Caki2 (cell line): ENCODE data around the gene MS4A1. TPM values are rescaled to one million over a fixed set of nuclear protein-coding genes. Genes with fewer than 3 reads are reported as not detected.
"Not testable (repeated sequence)": the region's sequence is repeated elsewhere in the genome, so short reads cannot be mapped to it uniquely, and the experiment has no call there.

Experiments used
- DNase-seq: peaks from one replicate; pipeline ENCODE4 v3.0.0-alpha.2; 2015; ENCODE audit warnings: low read depth
- in situ Hi-C: cut with HindIII; loops from 2 replicates; pipeline ENCODE4 v1.10.0; 2016; ENCODE audit warnings: low sequenced_read_pairs, low pct_unique_long_range_greater_than_20kb, mixed read lengths
- total RNA-seq: library from RNA; depleted of rRNA; stranded (reverse); fragments of >200 nt; shearing (Covaris generic); gene quantifications from 2 replicates; pipeline ENCODE4 v1.2.3, GENCODE V29; 2014; ENCODE audit warnings: low replicate concordance; rRNA removed

MS4A1 gene
- total RNA-seq: not detected in 2 replicates

DNA sequence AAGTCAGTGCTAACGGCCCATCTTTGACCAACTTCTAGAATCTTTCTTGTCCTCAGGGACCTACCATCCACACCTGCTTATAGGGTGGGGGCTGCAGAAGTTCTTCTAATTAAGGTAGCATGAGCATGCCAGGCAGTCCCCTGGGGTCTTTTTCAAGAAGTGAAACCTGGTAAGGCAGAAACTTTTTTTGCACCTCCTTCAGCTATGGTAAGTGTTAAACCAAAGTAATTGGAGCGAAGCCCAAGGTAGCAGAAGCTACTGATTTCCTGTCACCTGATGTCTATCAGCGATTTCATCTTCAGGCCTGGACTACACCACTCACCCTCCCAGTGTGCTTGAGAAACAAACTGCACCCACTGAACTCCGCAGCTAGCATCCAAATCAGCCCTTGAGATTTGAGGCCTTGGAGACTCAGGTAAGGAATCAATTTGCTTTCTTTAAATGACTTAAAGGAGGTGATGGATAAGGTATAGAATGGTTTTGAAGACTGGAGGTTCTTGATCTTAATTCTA, at the start of gene MS4A1:
TSS of gene MS4A1 (plus strand) at position 317 of the 512 bp plus-strand sequence. CDS start 6,528 bp downstream, outside the sequence.
- DNase-seq: no peak
- in situ Hi-C loops: no loop called here

DNA sequence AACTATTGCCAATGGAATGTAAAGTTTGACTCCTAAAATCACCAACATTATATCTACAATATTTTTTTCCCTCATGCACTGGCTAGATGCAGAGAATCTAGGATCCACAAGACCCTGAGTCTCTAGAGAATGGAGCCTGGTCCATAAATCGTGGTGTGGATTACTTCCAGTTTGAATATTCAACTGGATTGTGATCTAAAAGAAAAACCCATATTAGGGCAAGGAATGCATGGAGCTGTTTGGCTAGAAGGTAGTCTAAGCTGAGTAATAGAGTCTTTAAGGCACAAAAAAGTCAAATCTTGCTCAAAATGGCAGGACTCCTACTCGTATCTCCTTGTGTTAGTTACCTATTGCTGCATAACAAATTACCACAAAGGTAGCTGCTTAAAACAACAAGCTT, 35.6 kb upstream of the MS4A1 start:
- no peak for DNase-seq
- in situ Hi-C loops: no loop called here

DNA sequence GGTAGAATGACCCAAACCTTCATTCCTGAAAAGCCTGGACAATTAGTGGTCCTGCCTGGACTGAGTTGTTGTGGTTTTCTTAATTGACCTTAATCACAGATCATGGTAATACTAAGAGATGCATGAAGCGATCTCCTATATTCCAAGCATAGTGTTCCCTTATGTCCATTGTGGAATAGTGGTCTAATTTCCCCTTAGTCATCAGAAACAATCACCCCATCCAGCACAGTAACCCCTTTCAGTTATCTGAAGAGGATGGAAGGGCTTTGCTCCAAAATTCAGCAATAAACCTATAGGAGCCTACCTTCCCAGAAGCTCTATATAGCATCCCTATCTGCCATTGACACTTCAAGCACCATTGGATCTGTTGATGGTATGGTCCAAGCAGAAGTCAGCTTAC, 33.0 kb upstream of the MS4A1 start:
- DNase-seq: no peak
- in situ Hi-C loops: no loop called here

GRCh38 chr11:60428517-60428916, 27.1 kb upstream of the MS4A1 start:
- in situ Hi-C loops: no loop called here
- peak; percentile 2 for DNase-seq

- DNase-seq: no peak
- in situ Hi-C loops: no loop called here
Observed at GRCh38 chr11:60429272-60429671, 26.4 kb upstream of the MS4A1 start, which contains the start of gene MS4A5. Gene MS4A5, plus strand, starts transcription at chr11:60429572. Its CDS starts 103 bp downstream, at chr11:60429675.

- DNase-seq: no peak
- in situ Hi-C loops: no loop called here
Observed at GRCh38 chr11:60431251-60431650, 24.4 kb upstream of the MS4A1 start.

- in situ Hi-C loops: no loop called here
- no peak for DNase-seq
Observed at GRCh38 chr11:60433401-60433800, 22.2 kb upstream of the MS4A1 start.

GRCh38 chr11:60447070-60447469, 8.6 kb upstream of the MS4A1 start:
- in situ Hi-C loops: no loop called here
- no peak for DNase-seq

DNA sequence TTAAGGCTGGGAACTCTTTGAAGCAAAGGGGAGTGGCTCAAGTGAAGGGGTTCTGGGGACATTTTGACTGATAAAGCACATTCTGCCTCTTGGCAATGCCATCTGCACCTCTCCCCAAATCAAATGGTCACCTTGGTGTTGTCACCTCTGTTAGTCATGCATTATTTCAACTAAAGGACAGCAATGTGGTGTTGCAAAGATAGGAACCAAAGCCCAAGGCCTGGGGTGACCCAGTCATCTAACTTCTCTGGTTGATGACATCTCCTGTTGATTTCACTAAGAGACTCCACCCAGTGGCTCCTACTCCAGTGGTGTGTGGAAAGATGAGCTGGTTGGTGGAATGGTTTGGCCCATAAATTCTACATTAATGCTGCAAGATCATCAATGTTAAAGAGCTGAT, 7.8 kb upstream of the MS4A1 start:
- DNase-seq: no peak
- in situ Hi-C loops: no loop called here

DNA sequence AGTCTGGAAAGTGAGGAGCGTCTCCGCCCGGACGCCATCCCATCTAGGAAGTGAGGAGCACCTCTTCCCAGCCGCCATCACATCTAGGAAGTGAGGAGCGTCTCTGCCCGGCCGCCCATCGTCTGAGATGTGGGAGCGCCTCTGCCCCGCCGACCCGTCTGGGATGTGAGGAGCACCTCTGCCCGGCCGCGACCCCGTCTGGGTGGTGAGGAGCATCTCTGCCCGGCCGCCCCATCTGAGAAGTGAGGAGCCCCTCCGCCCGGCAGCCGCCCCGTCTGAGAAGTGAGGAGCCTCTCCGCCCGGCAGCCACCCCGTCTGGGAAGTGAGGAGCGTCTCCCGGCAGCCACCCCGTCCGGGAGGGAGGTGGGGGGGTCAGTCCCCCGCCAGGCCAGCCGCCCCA, 4.5 kb upstream of the MS4A1 start:
- in situ Hi-C loops, DNase-seq: not testable (repeated sequence)

DNA sequence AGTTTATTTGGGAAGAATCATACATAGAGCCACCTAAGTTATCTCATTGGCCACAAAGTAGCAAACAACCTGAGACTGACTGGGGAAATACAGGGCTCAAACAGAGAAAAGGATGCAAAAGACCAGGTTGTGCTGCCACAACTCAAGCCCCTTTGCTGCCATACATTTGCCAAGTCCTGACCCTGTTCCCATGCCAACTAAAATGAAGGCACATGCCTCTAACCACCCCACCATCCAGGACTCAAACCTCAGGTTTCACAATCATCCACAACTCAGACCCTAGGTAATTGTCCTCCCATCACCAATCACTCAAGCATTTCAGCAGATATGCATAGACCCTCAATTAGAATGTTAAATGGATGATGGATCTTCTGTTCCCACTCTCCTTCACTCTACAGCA, 1.4 kb upstream of the MS4A1 start:
- in situ Hi-C loops: no loop called here
- DNase-seq: no peak

- in situ Hi-C loops: no loop called here
- DNase-seq: no peak
Observed at GRCh38 chr11:60457576-60457975, 1.9 kb downstream of the MS4A1 start.

- DNase-seq: no peak
- in situ Hi-C loops: no loop called here
Observed at GRCh38 chr11:60459345-60459744, 3.7 kb downstream of the MS4A1 start.

DNA sequence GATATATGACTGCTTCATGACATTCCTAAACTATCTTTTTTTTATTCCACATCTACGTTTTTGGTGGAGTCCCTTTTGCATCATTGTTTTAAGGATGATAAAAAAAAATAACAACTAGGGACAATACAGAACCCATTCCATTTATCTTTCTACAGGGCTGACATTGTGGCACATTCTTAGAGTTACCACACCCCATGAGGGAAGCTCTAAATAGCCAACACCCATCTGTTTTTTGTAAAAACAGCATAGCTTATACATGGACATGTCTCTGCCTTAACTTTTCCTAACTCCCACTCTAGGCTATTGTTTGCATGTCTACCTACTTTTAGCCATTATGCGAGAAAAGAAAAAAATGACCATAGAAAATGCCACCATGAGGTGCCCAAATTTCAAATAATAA, 13.2 kb downstream of the MS4A1 start:
- no peak for DNase-seq
- in situ Hi-C loops: no loop called here

DNA sequence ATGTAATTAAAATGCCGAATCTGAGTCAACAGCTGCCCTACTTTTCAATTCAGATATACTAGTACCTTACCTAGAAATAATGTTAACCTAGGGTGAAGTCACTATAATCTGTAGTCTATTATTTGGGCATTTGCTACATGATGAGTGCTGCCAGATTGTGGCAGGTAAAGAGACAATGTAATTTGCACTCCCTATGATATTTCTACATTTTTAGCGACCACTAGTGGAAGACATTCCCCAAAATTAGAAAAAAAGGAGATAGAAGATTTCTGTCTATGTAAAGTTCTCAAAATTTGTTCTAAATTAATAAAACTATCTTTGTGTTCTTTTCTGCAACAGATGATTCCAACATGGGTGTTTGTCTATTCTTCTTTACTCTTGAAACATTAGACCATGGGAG, 14.1 kb downstream of the MS4A1 start:
- in situ Hi-C loops: no loop called here
- DNase-seq: no peak

GRCh38 chr11:60477035-60477445, 21.4 kb downstream of the MS4A1 start:
- no peak for DNase-seq
- in situ Hi-C loops: no loop called here

GRCh38 chr11:60482361-60482760, 26.7 kb downstream of the MS4A1 start:
- in situ Hi-C loops: no loop called here
- DNase-seq: no peak

DNA sequence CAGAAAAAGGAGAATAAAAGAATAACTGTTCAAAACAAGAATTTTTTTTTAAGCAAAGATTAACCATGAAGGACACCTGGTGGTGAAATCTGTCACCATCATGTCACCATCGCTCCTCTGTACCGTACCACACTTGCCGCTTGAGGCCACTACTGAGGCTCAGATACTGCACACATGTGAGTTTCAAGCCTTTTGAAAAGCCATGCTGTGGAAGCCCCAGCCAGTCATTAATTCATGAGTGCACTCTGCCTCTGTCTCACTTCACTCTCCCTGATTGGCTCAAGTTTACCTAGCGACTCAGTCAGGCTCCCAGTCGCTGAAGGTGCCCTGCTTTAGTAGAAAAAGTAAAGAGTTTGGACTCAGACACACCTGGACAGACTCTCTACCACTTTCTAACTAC, 30.3 kb downstream of the MS4A1 start:
- in situ Hi-C loops: no loop called here
- no peak for DNase-seq

DNA sequence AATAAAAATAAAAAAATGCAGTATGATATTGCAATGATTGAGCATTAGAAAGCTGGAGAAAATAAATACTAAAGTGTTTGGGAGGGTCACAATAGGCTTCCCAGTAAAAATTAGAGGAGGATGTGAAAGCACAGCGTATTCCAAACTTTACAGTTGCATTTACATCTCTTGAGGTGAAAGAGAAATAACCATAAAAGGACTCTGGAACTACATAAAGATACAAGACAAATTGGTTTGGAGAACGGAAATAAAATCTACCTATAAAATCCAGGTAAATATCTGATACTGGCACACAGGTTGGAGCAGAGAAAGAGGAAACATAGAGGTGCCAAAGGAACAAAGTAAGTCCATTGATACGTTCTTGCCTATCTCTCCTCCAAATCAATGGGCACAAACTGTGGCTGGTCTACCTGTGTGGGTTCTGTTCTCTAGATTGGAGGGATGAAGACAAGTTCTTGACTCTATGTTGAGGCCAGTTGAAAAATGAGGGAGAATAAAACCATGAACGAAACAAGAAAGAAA, 36.9 kb downstream of the MS4A1 start, which contains the start of gene MS4A12:
TSS of gene MS4A12 (plus strand) at position 291 of the 522 bp plus-strand sequence. CDS start 4,541 bp downstream, outside the sequence.
- in situ Hi-C loops: no loop called here
- DNase-seq: no peak

- in situ Hi-C loops: no loop called here
- no peak for DNase-seq
Observed at GRCh38 chr11:60493454-60493853, 37.8 kb downstream of the MS4A1 start.
